ENCODE data around the gene KIF5C. TPM values are rescaled to one million over a fixed set of nuclear protein-coding genes. Genes with fewer than 3 reads are reported as not detected.
A peak's percentile ranks its signal among the peaks of the same experiment; 100 is the strongest.

KIF5C gene
- total and polyA plus RNA-seq, 2 experiments from 2014 or later, result 45.0 to 49.1 TPM

GRCh38 chr2:149009576-149010461 is 134.8 kb downstream of the KIF5C start:
- H3K4me2 ChIP-seq, result no peak overlapping the region
- no peaks in the 10 kb centered on the region for H3K27me3 Mint-ChIP-seq (ENCODE audit: insufficient read depth, low read depth, poor library complexity)
- no peaks in the 10 kb centered on the region for H3K79me2 ChIP-seq (replicated peaks; ENCODE audit: insufficient read depth)
- no peak for DNase-seq (ENCODE audit: low spot score)
- no peaks in the 10 kb centered on the region for H3K27me3 ChIP-seq (ENCODE audit: insufficient read depth)
- no peak overlapping the region for H3K27ac ChIP-seq (ENCODE audit: low read depth)
- peaks cover 20% of the 10 kb centered on the region; the same call in 1 of the 2 replicates for H3K36me3 ChIP-seq (ENCODE audit: insufficient read depth)
- H3K4me3 ChIP-seq, result no peak overlapping the region
- H2AFZ ChIP-seq, result no peak overlapping the region
- H3K4me3 Mint-ChIP-seq, result no peak overlapping the region
- peak overlapping the region; percentile 69 for H3K27ac Mint-ChIP-seq
- H3K9me3 Mint-ChIP-seq, result no peaks in the 10 kb centered on the region
- 0 out of 2 replicates have a peak, but pooled peaks cover 3% of the 10 kb centered on the region for H4K20me1 ChIP-seq (replicated peaks; ENCODE audit: insufficient read depth)
- TF ChIP-seq REST (IDR thresholded peaks at IDR 0.05; ENCODE audit: unreplicated experiment), result no peak
- TF ChIP-seq ETS1 (IDR thresholded peaks at IDR 0.05), result no peak
- no peak for TF ChIP-seq ZNF114 (CRISPR knock-in tag; IDR thresholded peaks at IDR 0.05)
- TF ChIP-seq CTCF (conservative IDR thresholded peaks at IDR 0.05; ENCODE audit: low read depth in 2 of 2), result no peak
- TF ChIP-seq NANOG (IDR thresholded peaks at IDR 0.05; ENCODE audit: borderline replicate concordance), result no peak
- no peak for TF ChIP-seq STAT1 (IDR thresholded peaks at IDR 0.05; ENCODE audit: unreplicated experiment)
- TF ChIP-seq EZH2phosphoT487 (IDR thresholded peaks at IDR 0.05; ENCODE audit: unreplicated experiment), result no peak
- TF ChIP-seq ZNF331 (CRISPR knock-in tag; IDR thresholded peaks at IDR 0.05; ENCODE audit: low read depth), result no peak
- no peak for TF ChIP-seq ZNF462 (CRISPR knock-in tag; IDR thresholded peaks at IDR 0.05)
- no peak for TF ChIP-seq JUNB (IDR thresholded peaks at IDR 0.05; ENCODE audit: unreplicated experiment)
- TF ChIP-seq EZH2 (IDR thresholded peaks at IDR 0.05; ENCODE audit: low read depth, unreplicated experiment), result no peak
- no peak for TF ChIP-seq POLR2AphosphoS5 (IDR thresholded peaks at IDR 0.05; ENCODE audit: low read depth)
- no peak for TF ChIP-seq CREB1 (CRISPR knock-in tag; IDR thresholded peaks at IDR 0.05; ENCODE audit: low read depth)
- peak; percentile 41 for ATAC-seq
- peaks cover 21% of the 10 kb centered on the region for H3K4me1 Mint-ChIP-seq
- no peaks in the 10 kb centered on the region for H3K9me2 ChIP-seq (ENCODE audit: insufficient read depth)
- H3K36me3 Mint-ChIP-seq (ENCODE audit: low read depth), result peaks cover 53% of the 10 kb centered on the region
- H3F3A ChIP-seq (replicated peaks; ENCODE audit: low read depth), result no peaks in the 10 kb centered on the region
- H3K4me1 ChIP-seq (ENCODE audit: insufficient read depth), result peaks cover 10% of the 10 kb centered on the region

Measured in GM23338 (cell line).